ENCODE measurements around the gene SMIM29.
A peak's percentile ranks its signal among the peaks of the same experiment; 100 is the strongest.

Gene SMIM29

GRCh38 chr6:34229877-34230276 is 18.9 kb downstream of the SMIM29 start:
- Mint-ChIP-seq H3K4me1 (ENCODE audit: low read depth) (peaks cover 35% of the 10 kb centered on the region), H3K27ac (no peak overlapping the region), H3K4me3 (no peak overlapping the region), H3K36me3 (ENCODE audit: low read depth) (no peaks in the 10 kb centered on the region), H3K27me3 (no peaks in the 10 kb centered on the region), H3K9me3 (no peaks in the 10 kb centered on the region)
- DNase-seq, result no peak

DNA sequence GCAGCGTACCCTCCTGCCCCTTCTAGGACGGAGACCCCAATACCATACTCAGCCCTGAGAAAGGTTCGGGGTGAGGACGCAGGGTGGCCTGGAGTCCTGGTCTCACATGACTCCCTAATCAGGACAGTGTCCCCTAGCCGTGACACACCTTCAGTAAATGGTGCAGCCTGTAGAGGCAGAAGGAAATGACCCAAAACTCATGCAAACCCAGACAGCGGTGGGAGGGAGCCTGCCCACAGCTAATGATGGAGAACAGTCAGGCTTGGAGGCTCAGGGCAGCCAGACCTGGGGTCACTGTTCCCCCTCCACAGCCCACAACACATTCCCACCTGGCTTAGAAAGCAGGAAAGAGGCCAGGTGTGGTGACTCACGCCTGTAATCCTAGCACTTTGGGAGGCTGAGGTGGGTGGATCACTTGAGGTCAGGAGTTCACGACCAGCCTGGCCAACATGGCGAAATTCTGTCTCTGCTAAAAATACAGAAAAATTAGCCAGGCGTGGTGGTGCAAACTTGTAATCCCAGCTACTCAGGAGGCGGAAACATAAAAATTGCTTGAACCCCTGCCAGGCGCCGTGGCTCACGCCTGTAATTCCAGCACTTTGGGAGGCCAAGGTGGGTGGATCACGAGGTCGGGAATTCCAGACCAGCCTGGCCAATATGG is 20.9 kb downstream of the SMIM29 start:
- H3K4me1 Mint-ChIP-seq (ENCODE audit: low read depth), result peaks cover 42% of the 10 kb centered on the region
- H3K4me3 Mint-ChIP-seq, result no peak overlapping the region
- DNase-seq, result no peak
- no peaks in the 10 kb centered on the region for H3K27me3 Mint-ChIP-seq
- no peaks in the 10 kb centered on the region for H3K36me3 Mint-ChIP-seq (ENCODE audit: low read depth)
- no peak overlapping the region for H3K27ac Mint-ChIP-seq
- H3K9me3 Mint-ChIP-seq, result no peaks in the 10 kb centered on the region

- H3K4me3 Mint-ChIP-seq, result no peak overlapping the region
- H3K36me3 Mint-ChIP-seq (ENCODE audit: low read depth), result no peaks in the 10 kb centered on the region
- no peaks in the 10 kb centered on the region for H3K9me3 Mint-ChIP-seq
- H3K27me3 Mint-ChIP-seq, result no peaks in the 10 kb centered on the region
- no peak overlapping the region for H3K27ac Mint-ChIP-seq
- peaks cover 44% of the 10 kb centered on the region for H3K4me1 Mint-ChIP-seq (ENCODE audit: low read depth)
- DNase-seq, result no peak
Measured at GRCh38 chr6:34226731-34227586, 21.8 kb downstream of the SMIM29 start.

DNA sequence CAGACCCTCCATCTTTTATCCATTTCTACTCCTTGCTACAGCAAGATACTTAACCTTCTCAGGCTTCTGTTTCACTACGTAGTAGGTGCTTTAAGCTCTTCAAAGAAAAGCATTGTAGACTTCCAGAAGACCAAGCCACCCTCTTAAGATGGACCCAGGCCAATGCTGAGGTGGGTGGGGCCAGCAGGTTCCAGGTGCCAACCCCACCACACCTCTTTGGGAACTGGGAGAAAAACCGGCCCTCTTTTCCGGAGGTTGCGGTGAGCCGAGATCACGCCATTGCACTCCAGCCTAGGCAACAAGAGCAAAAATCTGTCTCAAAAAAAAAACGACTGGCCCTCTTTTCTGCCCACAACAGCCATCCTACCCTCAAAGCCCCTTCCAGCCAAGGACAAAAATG is 22.7 kb downstream of the SMIM29 start:
- Mint-ChIP-seq H3K4me3 (no peak overlapping the region), H3K9me3 (no peaks in the 10 kb centered on the region), H3K27me3 (no peaks in the 10 kb centered on the region), H3K36me3 (ENCODE audit: low read depth) (no peaks in the 10 kb centered on the region), H3K27ac (no peak overlapping the region), H3K4me1 (ENCODE audit: low read depth) (peaks cover 44% of the 10 kb centered on the region)
- DNase-seq, result no peak

DNA sequence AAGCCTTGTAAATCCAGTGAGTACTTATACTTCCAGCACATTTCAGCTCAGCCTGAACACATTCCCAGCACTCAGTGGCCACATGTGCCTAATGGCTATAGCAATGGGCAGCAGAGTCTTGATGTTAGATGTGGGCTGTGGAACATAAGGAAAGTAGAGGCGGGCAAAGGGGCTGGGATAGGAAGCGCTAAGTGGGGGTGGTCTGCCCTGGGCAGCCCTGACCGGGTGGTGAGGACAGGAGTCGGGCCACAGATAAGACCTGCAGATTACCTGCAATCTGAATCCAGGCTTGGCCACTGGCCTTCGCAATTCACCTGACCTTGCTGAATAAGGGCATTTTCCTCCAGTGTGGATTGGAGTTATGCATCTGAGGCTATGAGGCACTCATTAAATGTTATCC is 23.3 kb downstream of the SMIM29 start:
- H3K4me3 Mint-ChIP-seq, result no peak overlapping the region
- H3K27me3 Mint-ChIP-seq, result no peaks in the 10 kb centered on the region
- no peak overlapping the region for H3K27ac Mint-ChIP-seq
- no peaks in the 10 kb centered on the region for H3K9me3 Mint-ChIP-seq
- H3K36me3 Mint-ChIP-seq (ENCODE audit: low read depth), result no peaks in the 10 kb centered on the region
- H3K4me1 Mint-ChIP-seq (ENCODE audit: low read depth), result peaks cover 44% of the 10 kb centered on the region
- no peak for DNase-seq

- Mint-ChIP-seq H3K27me3 (no peaks in the 10 kb centered on the region), H3K9me3 (no peaks in the 10 kb centered on the region), H3K4me3 (peak overlapping the region; percentile 57), H3K4me1 (ENCODE audit: low read depth) (peaks cover 37% of the 10 kb centered on the region), H3K36me3 (ENCODE audit: low read depth) (no peaks in the 10 kb centered on the region), H3K27ac (peak overlapping the region; percentile 91)
- DNase-seq, result peak; percentile 95
Measured at GRCh38 chr6:34223956-34224940, 24.6 kb downstream of the SMIM29 start.

GRCh38 chr6:34223381-34223955 is 25.3 kb downstream of the SMIM29 start:
- Mint-ChIP-seq H3K27me3 (no peaks in the 10 kb centered on the region), H3K4me3 (peak overlapping the region; percentile 57), H3K36me3 (ENCODE audit: low read depth) (no peaks in the 10 kb centered on the region), H3K9me3 (no peaks in the 10 kb centered on the region), H3K4me1 (ENCODE audit: low read depth) (peaks cover 35% of the 10 kb centered on the region), H3K27ac (peak overlapping the region; percentile 91)
- DNase-seq, result no peak

GRCh38 chr6:34218691-34219090 is 30.1 kb downstream of the SMIM29 start:
- Mint-ChIP-seq H3K27me3 (no peaks in the 10 kb centered on the region), H3K4me3 (no peak overlapping the region), H3K36me3 (ENCODE audit: low read depth) (no peaks in the 10 kb centered on the region), H3K9me3 (no peaks in the 10 kb centered on the region), H3K4me1 (ENCODE audit: low read depth) (peaks cover 15% of the 10 kb centered on the region), H3K27ac (no peak overlapping the region)
- no peak for DNase-seq

GRCh38 chr6:34213772-34214171 is 35.0 kb downstream of the SMIM29 start:
- no peak for DNase-seq
- H3K4me1 Mint-ChIP-seq (ENCODE audit: low read depth), result peaks cover 6% of the 10 kb centered on the region
- no peak overlapping the region for H3K27ac Mint-ChIP-seq
- no peaks in the 10 kb centered on the region for H3K36me3 Mint-ChIP-seq (ENCODE audit: low read depth)
- no peaks in the 10 kb centered on the region for H3K9me3 Mint-ChIP-seq
- no peak overlapping the region for H3K4me3 Mint-ChIP-seq
- H3K27me3 Mint-ChIP-seq, result no peaks in the 10 kb centered on the region

- H3K36me3 Mint-ChIP-seq (ENCODE audit: low read depth), result no peaks in the 10 kb centered on the region
- H3K9me3 Mint-ChIP-seq, result no peaks in the 10 kb centered on the region
- H3K27ac Mint-ChIP-seq, result peak overlapping the region; percentile 66
- no peaks in the 10 kb centered on the region for H3K27me3 Mint-ChIP-seq
- H3K4me1 Mint-ChIP-seq (ENCODE audit: low read depth), result peaks cover 30% of the 10 kb centered on the region
- peak; percentile 53 for DNase-seq
- no peak overlapping the region for H3K4me3 Mint-ChIP-seq
Measured at GRCh38 chr6:34207695-34208443, 40.9 kb downstream of the SMIM29 start.

GRCh38 chr6:34206726-34207125 is 42.1 kb downstream of the SMIM29 start:
- Mint-ChIP-seq H3K4me1 (ENCODE audit: low read depth) (peaks cover 32% of the 10 kb centered on the region), H3K36me3 (ENCODE audit: low read depth) (no peaks in the 10 kb centered on the region), H3K27ac (no peak overlapping the region), H3K9me3 (no peaks in the 10 kb centered on the region), H3K4me3 (no peak overlapping the region), H3K27me3 (no peaks in the 10 kb centered on the region)
- DNase-seq, result no peak

DNA sequence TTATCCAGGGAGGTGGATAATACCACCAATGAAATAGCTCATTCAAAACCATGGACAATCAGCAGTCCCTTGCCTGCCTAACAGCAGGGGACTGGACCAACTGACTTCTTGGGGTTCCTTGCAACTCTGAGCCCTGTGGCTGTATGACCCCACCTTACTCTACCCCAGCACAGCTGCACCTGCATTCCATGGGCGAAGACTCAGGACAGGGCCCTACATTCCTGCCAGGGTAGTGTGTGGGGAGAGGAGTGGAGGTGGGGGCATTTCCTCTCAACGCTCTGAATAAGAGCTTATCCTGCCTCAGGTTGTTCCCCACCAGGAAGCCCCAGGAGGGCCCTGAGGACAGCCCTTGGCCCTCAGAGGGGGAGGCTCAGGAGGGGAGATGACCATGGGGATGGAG is 42.9 kb downstream of the SMIM29 start:
- Mint-ChIP-seq H3K27me3 (no peaks in the 10 kb centered on the region), H3K27ac (no peak overlapping the region), H3K4me1 (ENCODE audit: low read depth) (peaks cover 35% of the 10 kb centered on the region), H3K36me3 (ENCODE audit: low read depth) (no peaks in the 10 kb centered on the region), H3K4me3 (no peak overlapping the region), H3K9me3 (no peaks in the 10 kb centered on the region)
- no peak for DNase-seq

DNA sequence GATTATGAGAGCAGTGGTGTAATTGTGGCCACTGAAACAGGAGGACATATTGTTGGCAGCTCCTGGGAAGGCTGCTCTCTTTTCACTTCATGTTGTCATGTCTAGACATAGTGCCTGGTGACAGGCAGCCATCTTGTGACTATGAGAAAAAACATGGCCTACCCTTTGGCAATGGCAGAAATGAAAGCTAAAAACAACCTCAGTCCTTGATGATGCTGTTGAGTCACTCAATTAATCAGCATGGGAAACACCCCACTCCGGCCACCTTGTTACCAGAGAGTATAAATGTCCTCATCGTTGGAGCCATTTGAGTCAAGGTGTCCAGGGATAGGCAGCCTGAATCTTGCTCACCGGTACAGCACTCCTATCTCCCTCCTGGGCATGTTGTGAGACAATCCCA is 43.3 kb downstream of the SMIM29 start:
- no peak overlapping the region for H3K4me3 Mint-ChIP-seq

More for the DNA sequence above, 43.3 kb downstream of the SMIM29 start:
- no peak for DNase-seq
- no peak overlapping the region for H3K27ac Mint-ChIP-seq
- H3K9me3 Mint-ChIP-seq, result no peaks in the 10 kb centered on the region
- peaks cover 38% of the 10 kb centered on the region for H3K4me1 Mint-ChIP-seq (ENCODE audit: low read depth)
- no peaks in the 10 kb centered on the region for H3K27me3 Mint-ChIP-seq
- no peaks in the 10 kb centered on the region for H3K36me3 Mint-ChIP-seq (ENCODE audit: low read depth)
